IPS-NIHi11 (cell line): Measurements from ENCODE around the gene MTTP.

Experiments
- DNase-seq: peaks from one replicate; pipeline ENCODE4 v3.0.0; 2012; ENCODE audit warnings: mixed read lengths, low spot score

MTTP gene

GRCh38 chr4:99670409-99671073 lies 95.9 kb downstream of the MTTP start:
- DNase-seq, result no peak
